Endodermal cell (in vitro differentiated cells): ENCODE measurements around the gene CHST9. TPM values are rescaled to one million over a fixed set of nuclear protein-coding genes. Genes with fewer than 3 reads are reported as not detected.

Source experiments
- DNase-seq: peaks from one replicate; pipeline ENCODE4 v3.0.0-alpha.2; 2017
- H3K27ac ChIP-seq: 2 replicates; pipeline ENCODE4 v1.5.1; 2013; ENCODE audit warnings: mild to moderate bottlenecking, low read depth, low read length, moderate library complexity
- H3K27me3 ChIP-seq: 2 replicates; pipeline ENCODE4 v1.6.1; 2013; ENCODE audit warnings: mild to moderate bottlenecking, low read length, moderate library complexity; ENCODE audit not compliant: insufficient read depth, control insufficient read depth, poor library complexity, severe bottlenecking
- H3K36me3 ChIP-seq: 2 replicates; pipeline ENCODE4 v1.7.0; 2013; ENCODE audit warnings: mild to moderate bottlenecking, low read length, moderate library complexity; ENCODE audit not compliant: control insufficient read depth, insufficient read depth
- H3K4me1 ChIP-seq: one replicate; pipeline ENCODE4 v1.7.0; 2013; ENCODE audit warnings: low read length; ENCODE audit not compliant: control insufficient read depth, insufficient read depth
- H3K4me3 ChIP-seq: 2 replicates; pipeline ENCODE4 v1.5.1; 2013; ENCODE audit warnings: mild to moderate bottlenecking, low read length, moderate library complexity
- H3K9ac ChIP-seq: 2 replicates; pipeline ENCODE4 v1.6.1; 2013; ENCODE audit warnings: mild to moderate bottlenecking, low read length, moderate library complexity; ENCODE audit not compliant: poor library complexity, severe bottlenecking; ENCODE audit errors: extremely low read depth
- H3K9me3 ChIP-seq: 2 replicates; pipeline ENCODE4 v1.6.1; 2013; ENCODE audit warnings: mild to moderate bottlenecking, low read length, moderate library complexity; ENCODE audit not compliant: control insufficient read depth
- H3K27ac Mint-ChIP-seq: 2 replicates; pipeline ENCODE4 v1.8.0; 2020; ENCODE audit warnings: mixed read lengths
- H3K27me3 Mint-ChIP-seq: 2 replicates; pipeline ENCODE4 v1.8.0; 2021; ENCODE audit warnings: mild to moderate bottlenecking, mixed read lengths; ENCODE audit not compliant: insufficient read depth
- H3K36me3 Mint-ChIP-seq: 2 replicates; pipeline ENCODE4 v1.8.0; 2020; ENCODE audit warnings: low read depth, mixed read lengths
- H3K4me1 Mint-ChIP-seq: 2 replicates; pipeline ENCODE4 v1.8.0; 2020; ENCODE audit warnings: mixed read lengths
- H3K4me3 Mint-ChIP-seq: 2 replicates; pipeline ENCODE4 v1.8.0; 2020; ENCODE audit warnings: mild to moderate bottlenecking, moderate library complexity, mixed read lengths
- H3K9me3 Mint-ChIP-seq: 2 replicates; pipeline ENCODE4 v1.8.0; 2020; ENCODE audit warnings: mild to moderate bottlenecking, mixed read lengths
- CTCF ChIP-seq: fragments of 200-600 bp; sonication (generic); conservative IDR thresholded peaks from 2 replicates; pipeline ENCODE4 v1.5.0; 2021; ENCODE audit warnings: antibody characterized with exemption, mild to moderate bottlenecking
- WGBS, 2 experiments: methylation state at CpG; one replicate each; pipeline versions ENCODE4 v1.1.5 to v1.1.7; 2013; ENCODE audit warnings: missing lambda C conversion rate in 2 of 2, mixed read lengths in 1 of 2; ENCODE audit not compliant: insufficient coverage in 1 of 2, insufficient read length in 1 of 2; 5-methylcytosine and 5-hydroxymethylcytosine counted together
- total RNA-seq, 2 donors: library from RNA; stranded (reverse); fragmentation: NEBNext Ultra II Directional in 1 of 2; extraction: Animal tissue kit (Norgen Biotek cat#: 25700) in 1 of 2; gene quantifications; 2 replicates in 1 of 2; 3 replicates in 1 of 2; pipeline ENCODE4 v1.2.1, GENCODE V29; 2021

Gene CHST9
- total RNA-seq, 2 donors from 2014 or later: 47.5 to 75.8 TPM

GRCh38 chr18:27073404-27073830, 111.7 kb downstream of the CHST9 start:
- H3K27ac ChIP-seq: no peak overlapping the region
- no peaks in the 10 kb centered on the region for H3K9me3 ChIP-seq
- no peak for DNase-seq
- no peak overlapping the region for H3K4me3 ChIP-seq
- WGBS, 2 experiments: 95 to 100% methylated on average over 2 to 5 of the region's 5 CpGs
- H3K4me3 Mint-ChIP-seq: no peak overlapping the region
- H3K9me3 Mint-ChIP-seq: no peaks in the 10 kb centered on the region
- H3K27me3 ChIP-seq: no peaks in the 10 kb centered on the region
- H3K9ac ChIP-seq: no peak overlapping the region
- no peaks in the 10 kb centered on the region for H3K27me3 Mint-ChIP-seq
- H3K27ac Mint-ChIP-seq: no peak overlapping the region
- no peaks in the 10 kb centered on the region for H3K36me3 ChIP-seq
- H3K4me1 ChIP-seq: peaks cover 18% of the 10 kb centered on the region
- H3K4me1 Mint-ChIP-seq: peaks cover 37% of the 10 kb centered on the region
- TF ChIP-seq CTCF: no peak
- H3K36me3 Mint-ChIP-seq: peaks cover 9% of the 10 kb centered on the region

DNA sequence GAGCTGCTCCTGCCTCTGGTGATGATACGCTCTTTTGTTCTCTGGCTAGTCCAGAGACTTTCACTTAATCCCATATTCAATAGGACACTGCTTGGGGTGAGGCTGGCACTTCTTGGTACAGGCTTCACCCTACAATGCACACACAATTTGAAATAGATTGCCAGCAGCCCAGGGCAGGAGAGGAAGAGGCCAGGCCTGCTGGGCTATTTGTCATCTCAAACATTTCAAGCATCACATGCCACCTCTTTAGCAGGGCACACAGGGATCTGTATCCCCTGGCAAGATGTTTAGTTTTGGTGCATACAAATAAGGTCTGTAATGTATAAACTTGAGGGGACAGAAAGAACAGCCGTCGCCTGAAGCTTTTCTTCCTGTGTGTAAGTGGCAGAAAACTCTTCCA, 120.4 kb downstream of the CHST9 start:
- Mint-ChIP-seq H3K9me3 (peaks cover 4% of the 10 kb centered on the region), H3K36me3 (peaks cover 27% of the 10 kb centered on the region), H3K4me3 (no peak overlapping the region), H3K4me1 (peaks cover 5% of the 10 kb centered on the region), H3K27ac (no peak overlapping the region), H3K27me3 (no peaks in the 10 kb centered on the region)
- TF ChIP-seq CTCF: no peak
- H3K4me1 ChIP-seq: no peaks in the 10 kb centered on the region
- H3K9ac ChIP-seq: no peak overlapping the region
- DNase-seq: no peak
- H3K27ac ChIP-seq: no peak overlapping the region
- WGBS, 2 experiments: 90% methylated on average over 1 of the region's 3 CpGs; no CpG with 5 or more reads in 1 of the 2 experiments
- no peaks in the 10 kb centered on the region for H3K9me3 ChIP-seq
- H3K27me3 ChIP-seq: no peaks in the 10 kb centered on the region
- H3K36me3 ChIP-seq: no peaks in the 10 kb centered on the region
- H3K4me3 ChIP-seq: no peak overlapping the region

GRCh38 chr18:27062802-27063201, 122.3 kb downstream of the CHST9 start:
- no peak for DNase-seq
- Histone ChIP-seq H3K27ac (no peak overlapping the region), H3K9me3 (no peaks in the 10 kb centered on the region), H3K36me3 (no peaks in the 10 kb centered on the region), H3K4me1 (peaks cover under 1% of the 10 kb centered on the region), H3K27me3 (no peaks in the 10 kb centered on the region), H3K9ac (no peak overlapping the region), H3K4me3 (no peak overlapping the region)
- peaks cover 24% of the 10 kb centered on the region for H3K36me3 Mint-ChIP-seq
- no peaks in the 10 kb centered on the region for H3K27me3 Mint-ChIP-seq
- WGBS, 2 experiments: 98 to 100% methylated on average over 1 to 2 of the region's 2 CpGs
- H3K4me1 Mint-ChIP-seq: peaks cover 11% of the 10 kb centered on the region
- H3K27ac Mint-ChIP-seq: no peak overlapping the region
- peaks cover 4% of the 10 kb centered on the region for H3K9me3 Mint-ChIP-seq
- no peak for TF ChIP-seq CTCF
- H3K4me3 Mint-ChIP-seq: no peak overlapping the region
